Adrenal gland (tissue), 5 donors: ENCODE measurements around the gene GRM8.

ENCODE experiments used
- CTCF ChIP-seq, 6 experiments: fragments of 450-650 bp in 4 of 6; fragments of 200-600 bp in 2 of 6; sonication (generic) in 1 of 6; IDR thresholded peaks; 1 replicate in 5 of 6; 2 replicates in 1 of 6; pipeline versions ENCODE4 v1.5.1 to v1.8.0; 2016 to 2021; ENCODE audit warnings: antibody characterized with exemption in 6 of 6, mild to moderate bottlenecking in 2 of 6, moderate library complexity in 1 of 6
- POLR2A ChIP-seq, 2 donors: fragments of 450-650 bp; IDR thresholded peaks; one replicate each; pipeline ENCODE4 v1.6.1; 2017; ENCODE audit warnings: antibody characterized with exemption in 2 of 2, mild to moderate bottlenecking in 2 of 2, moderate library complexity in 1 of 2
- donor health status: DM: no; HTN: no; CAD: no.

DNA sequence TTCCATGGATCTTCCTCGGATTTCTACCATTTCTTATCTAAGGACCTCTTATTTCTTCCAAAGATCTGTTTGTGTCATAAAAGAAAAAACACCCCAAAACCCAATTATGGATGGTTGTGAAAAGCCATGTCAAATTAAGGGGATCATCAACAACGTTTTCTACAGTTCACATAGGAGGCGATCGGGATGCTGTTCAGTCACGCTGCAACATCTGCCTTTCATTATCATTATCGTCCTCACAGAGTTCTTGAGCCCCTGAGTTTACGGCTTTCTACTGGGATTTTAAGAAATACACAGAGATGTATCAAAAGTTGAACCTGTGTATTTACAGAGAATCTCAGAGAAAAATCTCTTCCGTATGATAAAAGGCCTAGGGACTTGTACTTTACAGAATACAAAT, 101.4 kb downstream of the GRM8 start:
- TF ChIP-seq CTCF (IDR thresholded peaks at IDR 0.05) (no peak), POLR2A (IDR thresholded peaks at IDR 0.05) (no peak)
